H1 (cell line): Measurements from ENCODE around the gene GJC2. TPM values are rescaled to one million over a fixed set of nuclear protein-coding genes. Genes with fewer than 3 reads are reported as not detected.

ENCODE experiments used
- CTCF ChIA-PET: fragments of 300-600 bp; sonication (Branson Sonifier 250); formaldehyde crosslinking; loops from one replicate; lab custom pipeline; 2021; ENCODE audit not compliant: partially characterized antibody; lab: Charles Lee
- POLR2A ChIA-PET: fragments of 300-600 bp; sonication (Branson Sonifier 250); formaldehyde crosslinking; loops from one replicate; lab custom pipeline; 2021; ENCODE audit warnings: inconsistent platforms; ENCODE audit not compliant: partially characterized antibody; lab: Charles Lee
- DNase-seq, 2 experiments: peaks; one replicate each; pipeline versions ENCODE4 v3.0.0 to v3.0.0-alpha.2; 2010 to 2022; ENCODE audit warnings: low spot score in 2 of 2, low read depth in 1 of 2, mixed read lengths in 1 of 2
- FAIRE-seq: peaks from 2 replicates; lab custom pipeline; 2011; peaks lifted over from hg19 to GRCh38; lab: Jason Lieb, UNC
- H2AFZ ChIP-seq: 2 replicates; pipeline ENCODE4 v1.8.1; 2012; ENCODE audit warnings: low read length, inconsistent platforms
- H2AK5ac ChIP-seq: 2 replicates; pipeline ENCODE4 v1.6.1; 2013; ENCODE audit warnings: low read depth, low read length
- H2BK120ac ChIP-seq: replicated peaks from 2 replicates; pipeline ENCODE3; 2013; ENCODE audit warnings: low read depth, low read length, inconsistent platforms
- H2BK12ac ChIP-seq: 2 replicates; pipeline ENCODE4 v1.6.1; 2013; ENCODE audit warnings: low read depth, low read length
- H2BK15ac ChIP-seq: 2 replicates; pipeline ENCODE4 v1.6.1; 2013; ENCODE audit warnings: low read length
- H2BK20ac ChIP-seq: 2 replicates; pipeline ENCODE4 v1.6.1; 2013; ENCODE audit warnings: low read length
- H2BK5ac ChIP-seq: 2 replicates; pipeline ENCODE4 v1.6.1; 2013; ENCODE audit warnings: low read depth, low read length
- H3K14ac ChIP-seq: 2 replicates; pipeline ENCODE4 v1.6.1; 2013; ENCODE audit warnings: inconsistent platforms; ENCODE audit not compliant: insufficient read length
- H3K18ac ChIP-seq: 2 replicates; pipeline ENCODE4 v1.6.1; 2013; ENCODE audit warnings: low read length; ENCODE audit errors: extremely low read depth
- H3K23ac ChIP-seq: 2 replicates; pipeline ENCODE4 v1.6.1; 2013; ENCODE audit warnings: inconsistent platforms; ENCODE audit not compliant: insufficient read length
- H3K23me2 ChIP-seq: 2 replicates; pipeline ENCODE4 v1.6.1; 2013; ENCODE audit warnings: low read depth, low read length
- H3K27ac ChIP-seq: 2 replicates; pipeline ENCODE4 v1.6.1; 2011; ENCODE audit warnings: low read depth, low read length, inconsistent platforms
- H3K27me3 ChIP-seq, 4 experiments: replicated peaks in 1 of 4; 1 replicate in 1 of 4; 2 replicates in 3 of 4; pipeline versions ENCODE4 v1.6.1 to v1.8.1; 2011 to 2013; ENCODE audit warnings: low read length in 3 of 4, mild to moderate bottlenecking in 3 of 4, inconsistent platforms in 2 of 4, mixed read lengths in 2 of 4, moderate library complexity in 1 of 4; ENCODE audit not compliant: control insufficient read depth in 3 of 4, insufficient read depth in 3 of 4; ENCODE audit errors: extremely low read depth in 1 of 4
- H3K36me3 ChIP-seq, 4 experiments: 2 replicates each; pipeline versions ENCODE4 v1.6.1 to v1.8.1; 2011 to 2013; ENCODE audit warnings: mild to moderate bottlenecking in 4 of 4, low read length in 3 of 4, moderate library complexity in 2 of 4, control low read depth in 1 of 4, inconsistent platforms in 1 of 4; ENCODE audit not compliant: insufficient read depth in 4 of 4, control insufficient read depth in 2 of 4
- H3K4ac ChIP-seq: replicated peaks from 2 replicates; pipeline ENCODE3; 2013; ENCODE audit warnings: low read length, low read depth, mixed read lengths, inconsistent platforms; ENCODE audit not compliant: insufficient read length
- H3K4me1 ChIP-seq, 4 experiments: replicated peaks in 1 of 4; 1 replicate in 1 of 4; 2 replicates in 3 of 4; pipeline versions ENCODE4 v1.6.1 to v1.8.1; 2011 to 2013; ENCODE audit warnings: low read length in 3 of 4, inconsistent platforms in 2 of 4, mixed read lengths in 1 of 4; ENCODE audit not compliant: insufficient read depth in 4 of 4, control insufficient read depth in 3 of 4
- H3K4me2 ChIP-seq, 2 experiments: 2 replicates each; pipeline versions ENCODE4 v1.6.1 to v1.8.1; 2011 to 2013; ENCODE audit warnings: low read depth in 2 of 2, low read length in 2 of 2, control low read depth in 1 of 2, inconsistent platforms in 1 of 2, mild to moderate bottlenecking in 1 of 2; ENCODE audit not compliant: insufficient read depth in 1 of 2
- H3K4me3 ChIP-seq, 4 experiments: fragments of 200-600, 300-600 bp in 1 of 4; sonication (generic), shearing (Covaris generic), sonication (Bioruptor Twin) in 1 of 4; 2 replicates each; pipeline versions ENCODE4 v1.5.1 to v1.8.1; 2011 to 2016; ENCODE audit warnings: low read length in 4 of 4, low read depth in 3 of 4, control low read depth in 2 of 4, inconsistent platforms in 2 of 4, mild to moderate bottlenecking in 2 of 4, mixed read lengths in 1 of 4, moderate library complexity in 1 of 4; ENCODE audit not compliant: insufficient read depth in 2 of 4; ENCODE audit errors: extremely low read depth in 1 of 4
- H3K56ac ChIP-seq: replicated peaks from 2 replicates; pipeline ENCODE3; 2013; ENCODE audit warnings: low read depth, mild to moderate bottlenecking, mixed read lengths, low read length, inconsistent platforms; ENCODE audit not compliant: insufficient read length
- H3K79me1 ChIP-seq: 2 replicates; pipeline ENCODE4 v1.6.1; 2013; ENCODE audit warnings: low read depth, low read length, control low read depth
- H3K79me2 ChIP-seq, 2 experiments: 2 replicates each; pipeline versions ENCODE4 v1.6.1 to v1.8.1; 2012 to 2013; ENCODE audit warnings: low read length in 2 of 2, mild to moderate bottlenecking in 2 of 2, inconsistent platforms in 1 of 2; ENCODE audit not compliant: insufficient read depth in 2 of 2, control insufficient read depth in 1 of 2
- H3K9ac ChIP-seq, 4 experiments: replicated peaks in 1 of 4; 1 replicate in 1 of 4; 2 replicates in 3 of 4; pipeline versions ENCODE4 v1.6.1 to v1.8.1; 2011 to 2013; ENCODE audit warnings: low read depth in 3 of 4, low read length in 3 of 4, control low read depth in 2 of 4, mild to moderate bottlenecking in 2 of 4, moderate library complexity in 2 of 4, inconsistent platforms in 1 of 4; ENCODE audit errors: extremely low read depth in 1 of 4
- H3K9me3 ChIP-seq, 2 experiments: 2 replicates each; pipeline versions ENCODE4 v1.6.1 to v1.8.1; 2012 to 2013; ENCODE audit warnings: mild to moderate bottlenecking in 2 of 2, moderate library complexity in 2 of 2, control low read depth in 1 of 2, inconsistent platforms in 1 of 2, low read depth in 1 of 2, low read length in 1 of 2, mixed read lengths in 1 of 2; ENCODE audit not compliant: insufficient read depth in 2 of 2
- H4K20me1 ChIP-seq, 2 experiments: replicated peaks in 1 of 2; 2 replicates each; pipeline versions ENCODE3 to v1.8.1; 2011 to 2013; ENCODE audit warnings: inconsistent platforms in 2 of 2, low read length in 2 of 2, mild to moderate bottlenecking in 1 of 2; ENCODE audit not compliant: insufficient read depth in 2 of 2, control insufficient read depth in 1 of 2
- H4K5ac ChIP-seq: 2 replicates; pipeline ENCODE4 v1.6.1; 2013; ENCODE audit warnings: low read length, low read depth, mixed read lengths, inconsistent platforms; ENCODE audit not compliant: insufficient read length
- H4K8ac ChIP-seq: 2 replicates; pipeline ENCODE4 v1.8.0; 2013; ENCODE audit warnings: mild to moderate bottlenecking, moderate library complexity, low read length, inconsistent platforms; ENCODE audit not compliant: insufficient read depth; ENCODE audit errors: extremely low read depth
- H4K91ac ChIP-seq: replicated peaks from 2 replicates; pipeline ENCODE3; 2013; ENCODE audit warnings: low read length, mixed read lengths, inconsistent platforms; ENCODE audit not compliant: insufficient read length
- EP300 ChIP-seq, 2 experiments: IDR thresholded peaks; 1 replicate in 1 of 2; 2 replicates in 1 of 2; pipeline ENCODE4 v1.6.1; 2011 to 2012; ENCODE audit warnings: low read depth in 2 of 2, low read length in 2 of 2, mild to moderate bottlenecking in 2 of 2, borderline replicate concordance in 1 of 2, inconsistent platforms in 1 of 2, moderate library complexity in 1 of 2
- NANOG ChIP-seq: IDR thresholded peaks from 2 replicates; pipeline ENCODE4 v1.6.1; 2011; ENCODE audit warnings: low read length, low read depth, mild to moderate bottlenecking, inconsistent platforms; ENCODE audit not compliant: insufficient read depth, poor library complexity, severe bottlenecking
- SP1 ChIP-seq: IDR thresholded peaks from 2 replicates; pipeline ENCODE4 v1.6.1; 2011; ENCODE audit warnings: low read depth, low read length
- TAF1 ChIP-seq: IDR thresholded peaks from 2 replicates; pipeline ENCODE4 v1.6.1; 2011; ENCODE audit warnings: mild to moderate bottlenecking, low read depth, low read length
- WGBS, 2 experiments: shearing (Covaris generic) in 1 of 2; methylation state at CpG; one replicate each; pipeline versions ENCODE4 v1.1.6 to v1.1.7; 2013 to 2015; ENCODE audit warnings: low lambda C conversion rate in 2 of 2, mixed read lengths in 2 of 2, inconsistent platforms in 1 of 2, low coverage in 1 of 2, missing lambda C conversion rate in 1 of 2; ENCODE audit not compliant: insufficient replicate concordance in 2 of 2, insufficient coverage in 1 of 2, insufficient read length in 1 of 2; ENCODE audit errors: extremely low coverage in 1 of 2, missing lambda C conversion rate in 1 of 2; 5-methylcytosine and 5-hydroxymethylcytosine counted together
- polyA plus RNA-seq, 7 experiments: library from polyadenylated mRNA; depleted of rRNA in 3 of 7; stranded (reverse) in 5 of 7; unstranded in 2 of 7; fragments of >200 nt in 5 of 7; fragments of 200-250 nt in 2 of 7; gene quantifications; 1 replicate in 5 of 7; 2 replicates in 1 of 7; 4 replicates in 1 of 7; pipeline versions ENCODE4 v1.2.1 to v1.2.3, GENCODE V29; 2011 to 2013; ENCODE audit warnings: missing spikeins in 2 of 7, mixed read lengths in 2 of 7
- total RNA-seq: library from RNA; stranded (reverse); fragmentation: NEBNext Ultra II Directional; extraction: Animal tissue kit (Norgen Biotek cat#: 25700); gene quantifications from 2 replicates; pipeline ENCODE4 v1.2.1, GENCODE V29; 2021

GJC2 gene
- total and polyA plus RNA-seq, 2 of the 8 experiments (the other 6 are each of a cell fraction or from before 2014, with no cell fraction given), result 0.17 to 0.54 TPM

GRCh38 chr1:228161362-228161761 is 11.6 kb downstream of the GJC2 start:
- WGBS, 2 experiments, result 84% methylated on average over 6 of the region's 7 CpGs; no CpG with 5 or more reads in 1 of the 2 experiments
- no peak for FAIRE-seq

More at GRCh38 chr1:228161362-228161761, 11.6 kb downstream of the GJC2 start:
- Histone ChIP-seq H3K23ac (no peak overlapping the region), H3K18ac (no peak overlapping the region), H2AFZ (no peak overlapping the region), H4K5ac (no peak overlapping the region), H3K9me3 (no peaks in the 10 kb centered on the region), H3K56ac (no peak overlapping the region), H3K4me2 (no peak overlapping the region), H4K8ac (no peak overlapping the region), H3K4ac (no peak overlapping the region), H3K14ac (no peak overlapping the region), H3K27ac (no peak overlapping the region), H2BK5ac (no peak overlapping the region), H3K9ac (no peak overlapping the region), H2AK5ac (no peak overlapping the region), H3K36me3 (no peaks in the 10 kb centered on the region), H2BK12ac (no peak overlapping the region), H2BK120ac (no peak overlapping the region), H2BK20ac (no peak overlapping the region), H3K79me1 (no peaks in the 10 kb centered on the region), H3K4me3 (no peak overlapping the region), H4K20me1 (no peaks in the 10 kb centered on the region), H2BK15ac (no peak overlapping the region), H3K79me2 (peaks cover 0 to 1% of the 10 kb centered on the region in 2 experiments; a peak in 1 of 4 replicates), H4K91ac (no peak overlapping the region), H3K23me2 (peaks cover 5% of the 10 kb centered on the region; the same call in 1 of the 2 replicates), H3K27me3 (peaks cover 0 to 3% (median 0%) of the 10 kb centered on the region in 4 experiments; a peak in 4 of 7 replicates), H3K4me1 (peaks cover 0 to 9% (median 6%) of the 10 kb centered on the region in 4 experiments; a peak in 6 of 7 replicates)
- DNase-seq, result no peak
- ChIA-PET POLR2A (interaction anchor here (6.5 kb wide), 1 partner anchor 8 kb away, joined by 44 read pairs; no protein-coding TSS in a partner anchor), CTCF (interaction anchor here (0.7 to 1.7 kb wide), 2 partner anchors 9 to 15 kb away, joined by 3 to 4 read pairs; no protein-coding TSS in a partner anchor)
- TF ChIP-seq TAF1 (no peak), SP1 (no peak), EP300 (IDR thresholded peaks at IDR 0.05; ENCODE audit: borderline replicate concordance in 1 of 2, low read depth in 2 of 2, low read length in 2 of 2) (no peak), NANOG (no peak)
